Measurements from ENCODE around the gene FRMPD1.

Gene FRMPD1

DNA sequence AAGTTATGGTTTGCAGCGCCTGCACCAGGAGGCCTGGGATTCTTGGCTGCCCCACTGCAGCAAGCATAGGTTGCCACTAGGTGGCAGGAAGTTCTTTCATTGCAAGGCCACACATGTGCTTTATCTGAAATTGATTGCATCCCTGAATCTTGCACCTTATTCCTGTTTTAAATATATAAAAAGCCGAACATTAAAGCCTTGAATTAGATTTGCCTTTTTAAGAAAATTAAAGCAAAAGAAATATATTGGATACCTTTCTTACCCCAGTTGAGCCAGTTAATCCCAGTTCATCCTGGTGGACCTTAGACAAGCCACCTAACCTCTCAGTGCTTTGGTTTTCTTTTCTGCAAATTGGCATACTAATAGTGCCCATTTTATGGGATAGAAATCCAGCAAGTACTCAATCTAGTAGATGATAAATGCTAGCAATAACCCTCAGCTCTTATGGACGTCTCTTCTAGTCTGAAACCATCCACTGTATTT is 96.6 kb downstream of the FRMPD1 start:
- no peak for TF ChIP-seq GATA2 (IDR thresholded peaks at IDR 0.05; ENCODE audit: low read depth, low read length)
- no peak for TF ChIP-seq GATA3 (IDR thresholded peaks at IDR 0.05; ENCODE audit: low read depth, low read length)

DNA sequence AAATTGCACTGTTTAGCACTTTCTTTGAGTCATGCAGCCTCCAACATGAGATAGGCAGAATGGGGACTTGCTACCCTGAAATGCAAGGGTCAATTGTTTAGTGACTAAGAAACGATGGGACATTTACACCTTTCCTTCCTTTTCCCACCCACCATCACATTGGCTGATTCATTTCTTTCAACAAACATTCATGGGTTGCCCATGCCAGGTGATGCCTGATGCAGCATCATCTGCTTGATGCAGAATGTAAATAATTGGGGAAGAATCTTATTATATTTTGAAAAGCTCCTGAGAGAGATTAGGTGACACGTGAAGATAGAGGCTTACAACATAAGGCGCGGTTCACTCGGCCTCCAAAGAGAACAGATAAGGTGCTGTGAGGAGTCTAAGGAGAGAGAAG is 98.4 kb downstream of the FRMPD1 start:
- TF ChIP-seq GATA3 (IDR thresholded peaks at IDR 0.05; ENCODE audit: low read depth, low read length) (no peak), GATA2 (IDR thresholded peaks at IDR 0.05; ENCODE audit: low read depth, low read length) (no peak)

DNA sequence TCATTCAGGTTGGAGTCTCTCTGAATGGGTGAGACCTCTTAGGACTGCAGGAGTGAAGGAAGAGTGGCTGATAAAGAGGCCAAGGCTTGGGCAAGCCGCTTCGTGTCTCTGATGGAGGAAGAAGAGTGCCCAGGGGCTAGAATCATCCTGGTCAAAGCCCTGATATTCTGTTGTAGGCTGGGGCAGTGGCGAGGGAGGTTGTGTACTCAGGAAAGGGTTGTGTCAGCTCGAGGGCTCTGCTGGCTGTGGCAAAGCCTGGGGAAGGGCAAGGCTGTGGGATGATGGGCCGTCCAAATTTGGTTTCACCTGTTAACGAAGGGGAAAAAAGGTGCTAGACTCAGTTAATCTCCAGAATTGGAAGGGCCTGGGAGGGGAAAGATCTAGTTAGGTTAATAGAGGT is 100.4 kb downstream of the FRMPD1 start:
- TF ChIP-seq GATA2 (IDR thresholded peaks at IDR 0.05; ENCODE audit: low read depth, low read length) (no peak), GATA3 (IDR thresholded peaks at IDR 0.05; ENCODE audit: low read depth, low read length) (no peak)

DNA sequence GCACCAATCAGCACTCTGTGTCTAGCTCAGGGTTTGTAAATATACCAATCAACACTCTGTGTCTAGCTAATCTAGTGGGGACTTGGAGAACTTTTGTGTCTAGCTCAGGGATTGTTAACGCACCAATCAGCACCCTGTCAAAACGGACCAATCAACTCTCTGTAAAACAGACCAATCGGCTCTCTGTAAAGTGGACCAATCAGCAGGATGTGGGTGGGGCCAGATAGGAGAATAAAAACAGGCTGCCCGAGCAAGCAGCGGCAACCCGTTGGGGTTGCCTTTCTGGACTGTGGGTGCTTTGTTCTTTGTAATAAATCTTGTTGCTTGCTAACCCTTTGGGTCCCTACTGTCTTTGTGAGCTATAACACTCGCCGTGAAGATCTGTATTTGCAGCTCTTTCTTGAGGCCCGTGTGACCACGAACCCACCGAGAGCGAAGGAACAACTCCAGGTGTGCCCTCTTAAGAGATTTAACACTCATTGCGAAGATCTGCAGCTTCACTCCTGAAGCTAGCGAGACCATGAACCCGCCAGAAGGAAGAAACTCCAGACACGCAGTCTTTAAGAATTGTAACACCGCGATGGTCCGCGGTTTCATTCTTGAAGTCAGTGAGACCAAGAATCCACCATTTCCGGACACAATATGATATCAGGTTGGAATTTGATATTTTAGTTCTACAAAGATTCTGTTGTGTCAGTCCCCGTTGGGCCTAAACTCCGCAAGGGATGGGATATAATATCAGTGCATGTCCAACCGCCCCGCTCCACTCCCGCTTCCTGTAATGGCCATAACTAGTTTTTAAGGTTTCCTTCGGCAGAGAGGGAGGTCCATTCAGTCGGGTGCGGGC is 102.1 kb downstream of the FRMPD1 start:
- TF ChIP-seq GATA3 (IDR thresholded peaks at IDR 0.05; ENCODE audit: low read depth, low read length) (no peak), GATA2 (IDR thresholded peaks at IDR 0.05; ENCODE audit: low read depth, low read length) (no peak)

DNA sequence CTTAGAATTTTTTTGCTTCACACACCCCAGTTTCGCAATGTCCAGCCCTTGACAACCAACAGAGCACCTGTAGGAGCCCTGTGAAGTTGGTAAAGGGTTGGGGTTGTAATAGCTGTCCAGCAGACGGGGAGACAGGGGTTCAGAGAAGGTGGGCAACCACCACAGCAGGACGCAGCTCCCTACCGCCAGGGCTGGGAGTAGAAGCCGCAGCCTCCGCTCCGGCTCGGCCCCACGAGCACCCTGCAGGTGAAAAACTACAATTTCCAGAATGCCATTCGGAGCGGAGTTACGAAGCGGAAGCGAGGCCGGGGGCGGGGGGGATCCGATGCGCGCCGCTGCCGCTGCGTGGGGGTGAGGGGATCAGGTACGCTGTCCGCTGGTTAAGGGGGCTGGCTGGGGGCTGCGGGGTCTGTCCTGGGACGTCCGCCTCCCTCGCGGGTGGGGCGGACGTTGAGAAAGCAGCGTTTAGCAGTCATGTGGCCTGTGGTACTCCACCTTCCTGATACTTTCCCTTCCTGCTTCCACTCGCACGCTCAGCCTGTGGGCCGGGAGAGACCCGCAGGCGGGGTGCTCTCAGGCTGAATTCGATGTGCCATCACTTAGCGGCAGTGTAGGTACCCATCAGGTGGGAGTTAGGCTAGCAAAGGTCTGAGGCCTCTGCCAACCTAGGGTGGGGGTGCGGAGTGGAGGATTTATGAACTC is 102.9 kb downstream of the FRMPD1 start, which contains the start of gene TRMT10B:
Gene TRMT10B, plus strand, starts transcription at position 317 of the 702 bp plus-strand sequence. CDS start 8,127 bp downstream, outside the sequence.
- TF ChIP-seq GATA3 (IDR thresholded peaks at IDR 0.05; ENCODE audit: low read depth, low read length) = no peak
- TF ChIP-seq GATA2 (IDR thresholded peaks at IDR 0.05; ENCODE audit: low read depth, low read length) = no peak

DNA sequence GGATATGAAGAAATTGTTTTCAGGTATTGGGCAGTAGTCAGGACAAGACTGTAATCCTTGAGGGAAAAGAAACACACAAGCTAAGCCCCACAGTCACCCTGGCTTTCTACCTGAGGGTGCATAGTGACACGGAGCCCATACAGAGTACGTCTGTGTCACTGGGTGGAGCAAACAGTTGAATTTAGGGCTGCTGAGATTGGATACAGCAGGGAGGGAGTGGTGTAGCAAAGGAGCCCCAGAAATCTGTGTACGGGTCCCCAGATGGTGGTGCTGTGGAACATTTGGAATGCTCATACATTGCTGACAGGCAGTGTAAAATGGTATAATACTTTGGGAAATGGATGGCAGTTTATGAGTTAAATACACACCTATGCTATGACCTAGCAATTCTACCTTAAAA is 108.0 kb downstream of the FRMPD1 start:
- TF ChIP-seq GATA3 (IDR thresholded peaks at IDR 0.05; ENCODE audit: low read depth, low read length) (no peak), GATA2 (IDR thresholded peaks at IDR 0.05; ENCODE audit: low read depth, low read length) (no peak)

DNA sequence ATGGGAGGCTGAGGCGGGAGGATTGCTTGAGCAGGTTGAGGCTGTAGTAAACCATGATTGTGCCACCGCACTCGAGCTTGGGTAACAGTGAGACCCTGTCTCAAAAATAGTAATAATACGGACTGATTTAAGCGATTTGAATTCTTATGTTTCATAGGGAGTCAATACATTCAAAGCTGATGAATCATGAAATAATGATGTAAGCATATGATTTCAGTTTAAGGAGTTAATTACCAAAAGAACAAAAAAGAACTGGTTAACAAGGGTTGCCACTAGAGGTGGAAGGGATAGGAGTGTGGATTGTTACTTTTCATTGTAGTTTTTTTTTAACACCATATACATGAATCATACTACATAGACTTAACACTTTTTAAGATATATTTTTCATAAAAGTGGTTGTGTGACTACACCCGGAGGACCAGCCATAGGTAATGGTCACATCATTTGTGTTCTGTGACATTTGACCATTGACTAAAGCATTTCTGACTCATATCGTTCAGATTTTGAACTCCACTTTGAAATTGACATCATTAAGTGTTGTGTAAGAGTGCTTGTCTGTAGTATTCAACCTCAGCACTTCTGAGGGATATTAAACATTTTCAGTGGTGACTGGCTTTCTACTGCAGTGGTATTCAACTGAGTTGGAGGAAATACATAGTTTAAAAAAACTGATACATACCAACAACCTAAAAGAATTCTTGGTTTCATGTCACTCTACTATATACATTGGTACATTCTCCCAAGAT is 109.8 kb downstream of the FRMPD1 start:
- TF ChIP-seq GATA2 (IDR thresholded peaks at IDR 0.05; ENCODE audit: low read depth, low read length) = no peak
- TF ChIP-seq GATA3 (IDR thresholded peaks at IDR 0.05; ENCODE audit: low read depth, low read length) = no peak

DNA sequence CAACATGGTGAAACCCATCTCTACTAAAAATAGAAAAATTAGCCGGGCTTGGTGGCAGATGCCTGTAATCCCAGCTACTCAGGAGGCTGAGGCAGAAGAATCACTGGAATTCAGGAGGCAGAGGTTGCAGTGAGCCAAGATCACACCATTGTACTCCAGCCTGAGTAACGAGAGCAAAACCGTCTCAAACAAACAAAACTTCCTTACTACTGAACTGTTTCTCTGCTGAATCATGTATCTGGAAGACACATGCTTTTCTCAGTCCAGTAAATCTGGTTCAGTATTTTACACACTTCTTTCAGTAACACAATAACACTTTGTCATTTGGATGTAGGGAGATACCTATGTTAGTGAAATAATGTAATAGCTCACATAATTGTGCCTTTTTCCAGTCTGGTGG is 110.8 kb downstream of the FRMPD1 start:
- TF ChIP-seq GATA2 (IDR thresholded peaks at IDR 0.05; ENCODE audit: low read depth, low read length) (no peak), GATA3 (IDR thresholded peaks at IDR 0.05; ENCODE audit: low read depth, low read length) (no peak)

DNA sequence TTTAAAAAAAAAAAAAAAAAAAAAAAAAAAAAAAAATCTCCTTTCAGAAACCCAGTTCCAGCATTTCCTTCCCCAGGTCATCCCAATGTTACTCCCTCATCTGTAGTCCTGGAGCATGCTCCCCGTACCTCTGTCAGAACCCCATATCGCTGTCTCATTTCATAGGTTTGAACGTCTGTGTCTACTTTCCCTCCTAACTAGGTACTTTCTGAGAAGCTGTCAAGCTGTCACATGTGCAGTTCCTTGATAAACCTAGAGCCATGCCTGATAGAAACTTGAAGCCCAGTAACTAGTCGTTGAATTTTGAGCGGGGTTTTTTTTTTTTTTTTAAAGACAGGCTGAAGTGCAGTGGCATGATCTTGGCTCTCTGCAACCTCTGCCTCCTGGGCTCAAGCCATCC is 118.6 kb downstream of the FRMPD1 start:
- TF ChIP-seq GATA3 (IDR thresholded peaks at IDR 0.05; ENCODE audit: low read depth, low read length) (no peak), GATA2 (IDR thresholded peaks at IDR 0.05; ENCODE audit: low read depth, low read length) (no peak)

DNA sequence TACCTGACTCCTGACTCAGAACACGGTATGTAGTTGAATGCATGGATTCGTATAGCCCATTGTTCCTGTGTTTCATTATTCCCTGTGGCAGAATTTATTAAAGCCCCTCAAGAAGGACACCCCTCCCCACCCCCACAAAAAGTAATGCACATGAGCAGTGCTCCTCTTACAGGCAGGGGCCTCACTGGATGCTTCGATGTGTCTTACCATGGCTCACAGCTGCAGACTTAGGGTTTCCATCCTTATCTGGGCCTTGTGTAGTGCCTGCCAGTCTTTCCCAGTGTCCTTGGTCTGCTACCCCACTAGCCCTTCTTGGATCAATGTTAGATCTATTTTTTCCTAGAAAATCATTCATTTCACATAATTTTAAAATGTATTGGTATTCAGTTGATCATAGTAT is 119.2 kb downstream of the FRMPD1 start:
- TF ChIP-seq GATA2 (IDR thresholded peaks at IDR 0.05; ENCODE audit: low read depth, low read length) (no peak), GATA3 (IDR thresholded peaks at IDR 0.05; ENCODE audit: low read depth, low read length) (no peak)

DNA sequence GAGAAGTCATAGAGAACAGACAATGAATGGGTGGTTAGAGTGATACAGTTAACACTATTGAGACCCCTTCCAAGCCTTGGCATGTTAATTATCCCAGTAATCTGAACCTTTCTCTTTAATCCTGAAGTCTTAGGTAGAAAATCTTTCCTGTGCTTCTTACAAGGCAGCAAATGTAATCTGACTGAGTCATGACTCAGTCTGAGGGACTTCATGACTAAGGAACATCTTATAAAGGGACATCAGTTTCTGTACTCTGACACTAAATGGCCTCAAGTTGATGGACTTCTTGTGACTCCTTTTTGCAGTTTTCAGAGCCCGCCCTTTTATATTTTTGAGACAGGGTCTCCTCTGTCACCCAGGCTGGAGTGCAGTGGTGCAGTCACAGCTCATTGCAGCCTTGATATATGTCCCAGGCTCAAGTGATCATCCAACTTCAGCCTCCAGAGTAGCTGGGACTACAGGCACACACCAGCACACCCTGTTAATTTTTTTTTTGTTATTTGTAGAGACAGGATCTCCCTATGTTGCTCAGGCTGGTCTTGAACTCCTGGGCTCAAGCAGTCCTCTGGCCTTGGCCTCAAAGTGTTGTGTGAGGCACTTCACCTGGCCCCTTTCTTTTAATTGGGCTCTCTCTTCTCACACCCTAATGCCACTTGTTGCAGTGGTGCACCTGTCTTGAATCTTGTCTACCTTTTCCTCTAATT is 124.6 kb downstream of the FRMPD1 start:
- TF ChIP-seq GATA2 (IDR thresholded peaks at IDR 0.05; ENCODE audit: low read depth, low read length) (no peak), GATA3 (IDR thresholded peaks at IDR 0.05; ENCODE audit: low read depth, low read length) (no peak)

DNA sequence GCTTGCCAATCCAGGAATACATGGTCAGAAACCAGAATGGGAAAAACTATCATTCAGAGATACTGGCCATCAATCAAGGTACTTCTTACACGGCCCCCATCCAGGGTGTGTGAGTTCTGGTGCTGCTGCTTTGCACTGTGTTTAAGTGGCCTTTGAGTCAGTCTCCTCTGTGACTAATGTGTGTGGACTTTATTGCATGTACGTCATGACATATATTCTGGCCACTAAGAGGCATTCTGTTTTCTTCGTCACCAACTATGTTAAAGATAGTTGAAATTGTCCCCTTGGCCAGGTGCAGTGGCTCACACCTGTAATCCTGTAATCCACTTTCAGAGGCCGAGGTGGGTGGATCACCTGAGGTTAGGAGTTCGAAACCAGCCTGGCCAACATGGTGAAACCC is 125.6 kb downstream of the FRMPD1 start:
- TF ChIP-seq GATA3 (IDR thresholded peaks at IDR 0.05; ENCODE audit: low read depth, low read length) = no peak
- no peak for TF ChIP-seq GATA2 (IDR thresholded peaks at IDR 0.05; ENCODE audit: low read depth, low read length)

DNA sequence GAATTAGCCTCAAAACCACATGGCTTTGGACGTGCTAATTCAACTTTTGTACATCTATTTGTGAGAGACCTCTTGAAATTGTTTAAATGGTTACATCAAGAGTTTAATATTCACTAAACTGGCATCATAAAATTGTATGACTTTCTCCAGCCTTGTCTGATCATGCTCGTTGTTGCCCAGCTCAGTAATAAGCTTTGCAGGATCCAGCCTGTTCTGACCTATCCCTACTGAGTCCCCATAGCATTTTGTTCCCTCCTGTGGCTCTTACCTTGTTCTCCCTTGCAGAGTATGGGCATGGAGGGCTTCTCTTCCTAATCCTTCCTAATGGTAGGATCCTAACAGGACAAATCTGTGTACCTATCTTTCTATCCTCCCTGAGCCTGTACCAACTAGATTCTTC is 127.8 kb downstream of the FRMPD1 start:
- TF ChIP-seq GATA2 (IDR thresholded peaks at IDR 0.05; ENCODE audit: low read depth, low read length) (no peak), GATA3 (IDR thresholded peaks at IDR 0.05; ENCODE audit: low read depth, low read length) (no peak)

DNA sequence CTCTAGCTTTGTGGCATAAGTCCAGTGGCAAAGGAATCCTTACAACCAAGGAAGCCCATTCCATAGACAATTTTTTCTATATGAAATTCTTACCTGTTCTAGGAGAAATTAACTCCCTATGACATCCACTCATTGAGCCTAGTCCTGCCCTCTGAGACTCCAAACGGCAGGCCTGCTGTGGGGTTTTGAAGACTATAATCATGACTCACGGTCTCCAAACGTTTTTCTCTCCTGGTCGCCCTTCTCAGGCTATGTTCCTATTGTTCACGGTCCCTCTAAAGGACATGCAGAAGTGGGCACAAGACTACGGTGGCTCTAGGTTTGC is 133.5 kb downstream of the FRMPD1 start:
- TF ChIP-seq GATA2 (IDR thresholded peaks at IDR 0.05; ENCODE audit: low read depth, low read length) (no peak), GATA3 (IDR thresholded peaks at IDR 0.05; ENCODE audit: low read depth, low read length) (no peak)

All from SH-SY5Y (cell line).